Fibroblast of lung (primary cell): ENCODE results near the gene HSPBP1. TPM values are rescaled to one million over a fixed set of nuclear protein-coding genes. Genes with fewer than 3 reads are reported as not detected.

Source experiments
- DNase-seq, 2 donors: peaks; one replicate each; pipeline versions ENCODE4 v3.0.0 to v3.0.0-alpha.2; 2010; ENCODE audit warnings: low read depth in 2 of 2
- H2AFZ ChIP-seq: 2 replicates; pipeline ENCODE4 v1.5.1; 2012; ENCODE audit warnings: low read length, control low read depth, inconsistent platforms
- H3K27ac ChIP-seq: 2 replicates; pipeline ENCODE4 v1.5.1; 2011; ENCODE audit warnings: low read length, control low read depth; ENCODE audit not compliant: insufficient read depth
- H3K27me3 ChIP-seq: 2 replicates; pipeline ENCODE4 v1.5.1; 2011; ENCODE audit warnings: mild to moderate bottlenecking, low read length; ENCODE audit not compliant: control insufficient read depth, insufficient read depth
- H3K36me3 ChIP-seq: 2 replicates; pipeline ENCODE4 v1.5.1; 2011; ENCODE audit warnings: low read length; ENCODE audit not compliant: control insufficient read depth, insufficient read depth
- H3K4me1 ChIP-seq: 2 replicates; pipeline ENCODE4 v1.5.1; 2011; ENCODE audit warnings: low read length; ENCODE audit not compliant: control insufficient read depth, insufficient read depth; ENCODE audit errors: extremely low read depth
- H3K4me2 ChIP-seq: 2 replicates; pipeline ENCODE4 v1.5.1; 2011; ENCODE audit warnings: low read length, control low read depth; ENCODE audit not compliant: insufficient read depth; ENCODE audit errors: extremely low read depth
- H3K4me3 ChIP-seq, 4 experiments: fragments of 200-600 bp in 1 of 4; sonication (generic) in 1 of 4; replicated peaks in 1 of 4; 2 replicates each; pipeline ENCODE4 v1.5.1; 2011 to 2016; ENCODE audit warnings: low read length in 4 of 4, low read depth in 3 of 4, mild to moderate bottlenecking in 3 of 4, control low read depth in 2 of 4, inconsistent platforms in 1 of 4, mixed read lengths in 1 of 4; ENCODE audit not compliant: insufficient read depth in 1 of 4; ENCODE audit errors: control extremely low read depth in 1 of 4
- H3K79me2 ChIP-seq: 2 replicates; pipeline ENCODE4 v1.5.1; 2012; ENCODE audit warnings: mild to moderate bottlenecking, low read length, inconsistent platforms; ENCODE audit not compliant: control insufficient read depth, insufficient read depth
- H3K9ac ChIP-seq: 2 replicates; pipeline ENCODE4 v1.5.1; 2011; ENCODE audit warnings: mild to moderate bottlenecking, low read length, control low read depth; ENCODE audit not compliant: insufficient read depth
- H3K9me3 ChIP-seq: 2 replicates; pipeline ENCODE4 v1.5.1; 2012; ENCODE audit warnings: low read depth, low read length; ENCODE audit not compliant: control insufficient read depth, insufficient read depth
- H4K20me1 ChIP-seq: 2 replicates; pipeline ENCODE4 v1.5.1; 2011; ENCODE audit warnings: low read length; ENCODE audit not compliant: control insufficient read depth, insufficient read depth; ENCODE audit errors: extremely low read depth
- CTCF ChIP-seq, 2 donors: IDR thresholded peaks in 1 of 2; conservative IDR thresholded peaks in 1 of 2; 1 replicate in 1 of 2; 2 replicates in 1 of 2; pipeline ENCODE4 v1.5.1; 2011 to 2012; ENCODE audit warnings: low read length in 2 of 2, control low read depth in 1 of 2, inconsistent platforms in 1 of 2, low read depth in 1 of 2, mild to moderate bottlenecking in 1 of 2
- EZH2 ChIP-seq: IDR thresholded peaks from 2 replicates; pipeline ENCODE4 v1.5.1; 2012; ENCODE audit warnings: low read length, control low read depth, mild to moderate bottlenecking; ENCODE audit errors: missing control alignments
- polyA plus RNA-seq, 2 donors: library from polyadenylated mRNA; depleted of rRNA in 1 of 2; stranded (reverse) in 1 of 2; unstranded in 1 of 2; fragments of >200 nt; gene quantifications; 2 replicates each; pipeline ENCODE4 v1.2.1, GENCODE V29; 2011 to 2012; ENCODE audit warnings: missing spikeins in 1 of 2
- total RNA-seq: library from RNA; depleted of rRNA; stranded (reverse); fragments of >200 nt; gene quantifications from 2 replicates; pipeline ENCODE4 v1.2.1, GENCODE V29; 2014

Gene HSPBP1
- total and polyA plus RNA-seq, 2 donors (not counting 1 experiment from before 2014, with no cell fraction given), result 12.5 to 21.5 TPM

GRCh38 chr19:55276720-55277430 is 3.0 kb downstream of the HSPBP1 start:
- H3K4me1 ChIP-seq, result peaks cover 3% of the 10 kb centered on the region
- peaks cover 4% of the 10 kb centered on the region for H3K36me3 ChIP-seq
- no peak overlapping the region for H3K9ac ChIP-seq
- no peak for TF ChIP-seq EZH2
- TF ChIP-seq CTCF (conservative IDR thresholded peaks at IDR 0.05 in 1 of 2, IDR thresholded peaks at IDR 0.05 in 1 of 2; ENCODE audit: low read depth in 1 of 2, low read length in 2 of 2), result no peak
- H3K4me3 ChIP-seq, result no peak overlapping the region
- H2AFZ ChIP-seq, result no peak overlapping the region
- no peak for DNase-seq
- H4K20me1 ChIP-seq, result no peaks in the 10 kb centered on the region
- no peaks in the 10 kb centered on the region for H3K9me3 ChIP-seq
- no peak overlapping the region for H3K4me2 ChIP-seq
- H3K79me2 ChIP-seq, result no peaks in the 10 kb centered on the region
- H3K27me3 ChIP-seq, result no peaks in the 10 kb centered on the region
- no peak overlapping the region for H3K27ac ChIP-seq

- Histone ChIP-seq H3K9ac (no peak overlapping the region), H3K4me1 (peaks cover 3% of the 10 kb centered on the region), H3K27ac (no peak overlapping the region), H3K4me2 (no peak overlapping the region), H3K27me3 (no peaks in the 10 kb centered on the region), H3K4me3 (no peak overlapping the region), H4K20me1 (no peaks in the 10 kb centered on the region), H3K79me2 (no peaks in the 10 kb centered on the region), H3K36me3 (peaks cover 4% of the 10 kb centered on the region), H2AFZ (no peak overlapping the region), H3K9me3 (no peaks in the 10 kb centered on the region)
- no peak for DNase-seq
- TF ChIP-seq EZH2 (no peak), CTCF (conservative IDR thresholded peaks at IDR 0.05 in 1 of 2, IDR thresholded peaks at IDR 0.05 in 1 of 2; ENCODE audit: low read depth in 1 of 2, low read length in 2 of 2) (no peak)
Measured at GRCh38 chr19:55275851-55276719, 3.8 kb downstream of the HSPBP1 start.

GRCh38 chr19:55273978-55274707 is 5.8 kb downstream of the HSPBP1 start:
- H3K9ac ChIP-seq, result no peak overlapping the region
- peaks cover 4% of the 10 kb centered on the region for H3K36me3 ChIP-seq
- H3K79me2 ChIP-seq, result no peaks in the 10 kb centered on the region
- H3K4me3 ChIP-seq, result no peak overlapping the region
- H3K4me2 ChIP-seq, result no peak overlapping the region
- H3K27ac ChIP-seq, result no peak overlapping the region
- no peaks in the 10 kb centered on the region for H3K9me3 ChIP-seq
- no peak for DNase-seq
- H4K20me1 ChIP-seq, result no peaks in the 10 kb centered on the region
- H2AFZ ChIP-seq, result no peak overlapping the region
- no peaks in the 10 kb centered on the region for H3K27me3 ChIP-seq
- no peaks in the 10 kb centered on the region for H3K4me1 ChIP-seq
- TF ChIP-seq CTCF (conservative IDR thresholded peaks at IDR 0.05 in 1 of 2, IDR thresholded peaks at IDR 0.05 in 1 of 2; ENCODE audit: low read depth in 1 of 2, low read length in 2 of 2) (no peak), EZH2 (no peak)
